ENCODE results near the gene GPR55. TPM values are rescaled to one million over a fixed set of nuclear protein-coding genes. Genes with fewer than 3 reads are reported as not detected.

Gene GPR55
- polyA plus RNA-seq, 1 donor: 0.63 TPM

GRCh38 chr2:230934231-230935129, 9.4 kb upstream of the GPR55 start:
- H3K27ac ChIP-seq (ENCODE audit: low read length): no peak overlapping the region
- no peaks in the 10 kb centered on the region for H3K36me3 ChIP-seq (ENCODE audit: control insufficient read depth, insufficient read depth, low read length)
- H3K4me3 ChIP-seq (ENCODE audit: low read length): no peak overlapping the region
- no peaks in the 10 kb centered on the region for H3K4me1 ChIP-seq (ENCODE audit: control insufficient read depth, insufficient read depth, low read length)
- H3K27me3 ChIP-seq (ENCODE audit: control insufficient read depth, insufficient read depth, low read length): no peaks in the 10 kb centered on the region
- WGBS (ENCODE audit: insufficient coverage, low lambda C conversion rate): no CpG with 5 or more reads among the region's 17 CpGs
- H3K9me3 ChIP-seq (ENCODE audit: control insufficient read depth, low read depth, low read length): no peaks in the 10 kb centered on the region
- DNase-seq: no peak

- Histone ChIP-seq H3K36me3 (ENCODE audit: control insufficient read depth, insufficient read depth, low read length) (no peaks in the 10 kb centered on the region), H3K4me1 (ENCODE audit: control insufficient read depth, insufficient read depth, low read length) (no peaks in the 10 kb centered on the region), H3K27ac (ENCODE audit: low read length) (no peak overlapping the region), H3K4me3 (ENCODE audit: low read length) (no peak overlapping the region), H3K27me3 (ENCODE audit: control insufficient read depth, insufficient read depth, low read length) (no peaks in the 10 kb centered on the region), H3K9me3 (ENCODE audit: control insufficient read depth, low read depth, low read length) (no peaks in the 10 kb centered on the region)
- WGBS (ENCODE audit: insufficient coverage, low lambda C conversion rate): 100% methylated on average over 1 of the region's 10 CpGs
- DNase-seq: no peak
Measured at GRCh38 chr2:230933521-230934180, 8.6 kb upstream of the GPR55 start.

- Histone ChIP-seq H3K27ac (ENCODE audit: low read length) (no peak overlapping the region), H3K4me3 (ENCODE audit: low read length) (no peak overlapping the region), H3K9me3 (ENCODE audit: control insufficient read depth, low read depth, low read length) (no peaks in the 10 kb centered on the region), H3K4me1 (ENCODE audit: control insufficient read depth, insufficient read depth, low read length) (no peaks in the 10 kb centered on the region), H3K36me3 (ENCODE audit: control insufficient read depth, insufficient read depth, low read length) (no peaks in the 10 kb centered on the region), H3K27me3 (ENCODE audit: control insufficient read depth, insufficient read depth, low read length) (no peaks in the 10 kb centered on the region)
- no CpG with 5 or more reads among the region's 22 CpGs for WGBS (ENCODE audit: insufficient coverage, low lambda C conversion rate)
- peak in 1 of 2 donors; percentile 17 for DNase-seq
Measured at GRCh38 chr2:230932556-230933511, 7.8 kb upstream of the GPR55 start.

GRCh38 chr2:230931556-230932231, 6.7 kb upstream of the GPR55 start:
- Histone ChIP-seq H3K4me1 (ENCODE audit: control insufficient read depth, insufficient read depth, low read length) (no peaks in the 10 kb centered on the region), H3K27me3 (ENCODE audit: control insufficient read depth, insufficient read depth, low read length) (no peaks in the 10 kb centered on the region), H3K9me3 (ENCODE audit: control insufficient read depth, low read depth, low read length) (no peaks in the 10 kb centered on the region), H3K36me3 (ENCODE audit: control insufficient read depth, insufficient read depth, low read length) (no peaks in the 10 kb centered on the region), H3K27ac (ENCODE audit: low read length) (no peak overlapping the region), H3K4me3 (ENCODE audit: low read length) (no peak overlapping the region)
- no CpG with 5 or more reads among the region's 22 CpGs for WGBS (ENCODE audit: insufficient coverage, low lambda C conversion rate)
- no peak for DNase-seq

GRCh38 chr2:230930928-230931555, 6.0 kb upstream of the GPR55 start:
- 93% methylated on average over 2 of the region's 10 CpGs for WGBS (ENCODE audit: insufficient coverage, low lambda C conversion rate)
- H3K4me1 ChIP-seq (ENCODE audit: control insufficient read depth, insufficient read depth, low read length): no peaks in the 10 kb centered on the region
- no peak overlapping the region for H3K27ac ChIP-seq (ENCODE audit: low read length)
- no peaks in the 10 kb centered on the region for H3K36me3 ChIP-seq (ENCODE audit: control insufficient read depth, insufficient read depth, low read length)
- no peaks in the 10 kb centered on the region for H3K27me3 ChIP-seq (ENCODE audit: control insufficient read depth, insufficient read depth, low read length)
- no peak overlapping the region for H3K4me3 ChIP-seq (ENCODE audit: low read length)
- H3K9me3 ChIP-seq (ENCODE audit: control insufficient read depth, low read depth, low read length): no peaks in the 10 kb centered on the region
- no peak for DNase-seq

GRCh38 chr2:230930149-230930780, 5.2 kb upstream of the GPR55 start:
- Histone ChIP-seq H3K27me3 (ENCODE audit: control insufficient read depth, insufficient read depth, low read length) (no peaks in the 10 kb centered on the region), H3K4me3 (ENCODE audit: low read length) (no peak overlapping the region), H3K4me1 (ENCODE audit: control insufficient read depth, insufficient read depth, low read length) (no peaks in the 10 kb centered on the region), H3K9me3 (ENCODE audit: control insufficient read depth, low read depth, low read length) (no peaks in the 10 kb centered on the region), H3K27ac (ENCODE audit: low read length) (no peak overlapping the region), H3K36me3 (ENCODE audit: control insufficient read depth, insufficient read depth, low read length) (no peaks in the 10 kb centered on the region)
- WGBS (ENCODE audit: insufficient coverage, low lambda C conversion rate): 100% methylated on average over 1 of the region's 7 CpGs
- no peak for DNase-seq

GRCh38 chr2:230929381-230930148, 4.5 kb upstream of the GPR55 start:
- H3K27ac ChIP-seq (ENCODE audit: low read length): no peak overlapping the region
- no peaks in the 10 kb centered on the region for H3K36me3 ChIP-seq (ENCODE audit: control insufficient read depth, insufficient read depth, low read length)
- H3K4me1 ChIP-seq (ENCODE audit: control insufficient read depth, insufficient read depth, low read length): no peaks in the 10 kb centered on the region
- no CpG with 5 or more reads among the region's 10 CpGs for WGBS (ENCODE audit: insufficient coverage, low lambda C conversion rate)
- DNase-seq: no peak
- no peaks in the 10 kb centered on the region for H3K9me3 ChIP-seq (ENCODE audit: control insufficient read depth, low read depth, low read length)
- no peak overlapping the region for H3K4me3 ChIP-seq (ENCODE audit: low read length)
- H3K27me3 ChIP-seq (ENCODE audit: control insufficient read depth, insufficient read depth, low read length): no peaks in the 10 kb centered on the region

GRCh38 chr2:230928701-230929380, 3.8 kb upstream of the GPR55 start:
- Histone ChIP-seq H3K4me1 (ENCODE audit: control insufficient read depth, insufficient read depth, low read length) (no peaks in the 10 kb centered on the region), H3K36me3 (ENCODE audit: control insufficient read depth, insufficient read depth, low read length) (no peaks in the 10 kb centered on the region), H3K4me3 (ENCODE audit: low read length) (no peak overlapping the region), H3K27ac (ENCODE audit: low read length) (no peak overlapping the region), H3K9me3 (ENCODE audit: control insufficient read depth, low read depth, low read length) (no peaks in the 10 kb centered on the region), H3K27me3 (ENCODE audit: control insufficient read depth, insufficient read depth, low read length) (no peaks in the 10 kb centered on the region)
- no CpG with 5 or more reads among the region's 12 CpGs for WGBS (ENCODE audit: insufficient coverage, low lambda C conversion rate)
- DNase-seq: no peak
